Middle frontal gyrus (tissue), 1 donor: ENCODE data around the gene EML4.

Source experiments
- DNase-seq: peaks from one replicate; pipeline ENCODE4 v3.0.0-alpha.2; 2015; ENCODE audit warnings: low spot score; ENCODE audit errors: extremely low spot score

The EML4 gene

DNA sequence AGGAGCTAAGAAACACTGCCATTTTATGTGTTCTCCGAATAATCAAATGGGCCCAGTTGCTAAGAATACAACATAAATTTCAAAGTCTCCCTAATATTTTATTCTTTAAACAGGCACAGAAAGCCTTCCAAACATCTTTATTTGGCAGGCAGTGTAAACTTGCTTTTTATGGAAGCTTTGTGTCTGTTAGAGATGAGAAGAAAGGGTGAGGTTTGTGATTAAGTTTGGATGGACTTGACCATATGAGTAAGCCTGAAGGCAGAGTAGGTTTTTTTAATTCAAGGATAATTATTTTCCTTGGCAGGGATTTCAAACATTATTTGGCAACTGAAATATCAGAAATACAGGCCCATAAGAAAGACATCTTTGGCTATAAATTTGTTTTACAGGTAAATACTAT, 129.0 kb downstream of the EML4 start:
- DNase-seq: no peak

DNA sequence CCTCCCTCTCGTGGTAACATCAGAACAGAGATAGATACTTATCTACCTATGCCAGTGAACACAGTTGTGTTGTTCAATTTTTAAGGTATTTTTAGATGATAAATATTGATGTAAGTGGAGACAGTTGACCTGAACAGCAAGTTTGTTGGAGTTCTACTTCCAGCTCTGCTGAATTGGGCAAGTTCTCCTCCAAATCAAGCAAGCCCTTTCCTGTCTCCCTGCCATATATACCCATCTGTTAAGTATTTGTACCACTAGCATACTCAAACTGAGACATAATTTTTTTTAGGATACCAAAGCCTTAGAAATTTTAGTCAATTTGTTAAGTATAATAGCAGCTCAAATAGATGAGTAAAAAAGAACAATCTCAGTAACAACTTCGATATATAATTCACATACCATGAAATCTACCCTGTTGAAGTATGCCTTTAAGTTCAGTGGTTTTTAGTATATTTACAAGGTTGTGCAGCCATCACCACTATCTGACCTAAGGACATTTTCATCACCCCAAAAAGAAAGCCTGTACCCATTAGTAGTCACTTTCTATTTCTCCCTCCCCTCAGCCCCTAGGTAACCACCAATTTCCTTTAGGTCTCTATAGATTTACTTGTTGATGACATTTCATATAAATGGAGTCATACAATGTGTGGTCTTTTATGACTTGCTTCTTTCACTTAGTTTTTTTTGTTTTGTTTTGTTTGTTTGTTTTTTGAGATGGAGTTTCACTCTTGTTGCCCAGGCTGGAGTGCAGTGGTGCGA, 130.0 kb downstream of the EML4 start:
- DNase-seq: no peak

DNA sequence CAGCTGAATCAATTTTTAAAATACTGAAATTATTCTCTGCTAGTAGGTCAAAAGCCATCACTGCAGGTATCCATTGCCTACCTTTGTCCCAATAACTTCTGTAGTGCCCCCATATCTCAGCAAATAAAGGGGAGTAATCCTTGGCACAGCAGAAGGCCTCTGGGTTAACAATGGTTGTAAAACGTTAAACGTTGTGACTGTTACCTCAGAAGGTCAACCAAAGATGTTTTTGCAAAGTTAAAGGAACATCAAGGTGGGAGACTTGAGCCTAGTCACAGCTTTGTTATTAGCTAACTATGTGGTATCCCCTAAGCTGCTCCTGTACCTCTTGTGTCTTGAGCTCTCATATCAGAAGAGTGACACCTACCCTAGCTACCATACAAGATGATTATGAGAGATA, 131.4 kb downstream of the EML4 start:
- no peak for DNase-seq

DNA sequence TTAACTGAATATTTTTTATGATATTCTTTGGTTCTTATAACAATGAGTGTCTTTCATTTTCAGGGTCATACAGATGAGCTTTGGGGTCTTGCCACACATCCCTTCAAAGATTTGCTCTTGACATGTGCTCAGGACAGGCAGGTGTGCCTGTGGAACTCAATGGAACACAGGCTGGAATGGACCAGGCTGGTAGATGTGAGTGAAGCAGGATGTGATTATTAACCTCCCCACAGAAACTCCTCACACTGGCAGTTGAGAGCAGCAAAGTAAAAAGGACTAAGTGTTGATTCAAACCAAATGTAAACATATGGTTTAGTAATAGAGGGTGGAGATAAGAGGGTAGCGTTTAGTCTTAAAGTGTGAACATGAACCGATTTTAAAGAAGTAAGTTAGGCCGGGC, 134.1 kb downstream of the EML4 start:
- no peak for DNase-seq

DNA sequence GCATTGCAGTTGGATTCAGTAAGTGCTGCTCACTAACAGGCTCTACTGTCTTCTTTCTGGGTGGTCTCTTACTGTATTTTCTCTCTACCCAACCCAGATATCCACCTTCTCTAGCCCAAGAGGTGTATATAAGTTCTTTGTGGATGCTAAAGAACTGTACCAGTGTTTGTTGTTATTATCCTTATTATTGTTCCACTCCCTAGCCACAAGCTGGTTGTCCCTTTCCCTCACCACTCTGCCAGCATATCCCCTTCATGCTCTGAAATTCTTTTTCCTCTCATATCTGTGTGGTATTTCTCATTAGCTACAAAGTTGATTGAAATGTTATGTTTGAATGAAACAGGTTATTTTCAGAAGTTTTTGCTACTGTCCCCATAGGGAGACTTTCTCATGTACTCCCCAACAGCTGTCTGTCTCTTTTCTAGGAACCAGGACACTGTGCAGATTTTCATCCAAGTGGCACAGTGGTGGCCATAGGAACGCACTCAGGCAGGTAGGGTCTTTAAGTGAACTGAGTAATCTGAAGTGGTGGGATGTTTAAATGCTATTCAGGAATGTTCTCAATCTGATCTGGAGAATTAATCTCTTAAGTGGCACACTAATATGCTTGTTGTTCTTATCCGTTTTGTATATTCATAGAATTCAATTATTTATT, 135.0 kb downstream of the EML4 start:
- DNase-seq: no peak

DNA sequence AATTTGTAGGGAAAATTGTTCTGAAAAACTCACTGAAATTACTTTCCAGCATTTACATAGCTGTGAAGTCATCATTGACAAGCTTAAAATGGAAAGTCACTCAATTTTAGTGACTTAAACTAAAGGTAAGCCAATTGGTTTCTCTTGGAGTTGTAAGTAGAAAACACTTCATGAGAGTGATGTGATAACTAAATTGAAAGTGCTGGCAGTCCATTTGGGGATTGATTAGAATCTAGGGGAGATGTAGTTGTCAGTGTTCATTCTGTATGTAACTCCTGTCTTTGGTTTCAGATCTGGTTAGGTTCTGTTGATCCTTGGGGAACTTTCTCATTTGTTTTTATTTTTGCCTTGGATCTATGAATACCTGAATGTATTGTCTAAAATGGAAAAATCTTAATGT, 138.0 kb downstream of the EML4 start:
- no peak for DNase-seq

DNA sequence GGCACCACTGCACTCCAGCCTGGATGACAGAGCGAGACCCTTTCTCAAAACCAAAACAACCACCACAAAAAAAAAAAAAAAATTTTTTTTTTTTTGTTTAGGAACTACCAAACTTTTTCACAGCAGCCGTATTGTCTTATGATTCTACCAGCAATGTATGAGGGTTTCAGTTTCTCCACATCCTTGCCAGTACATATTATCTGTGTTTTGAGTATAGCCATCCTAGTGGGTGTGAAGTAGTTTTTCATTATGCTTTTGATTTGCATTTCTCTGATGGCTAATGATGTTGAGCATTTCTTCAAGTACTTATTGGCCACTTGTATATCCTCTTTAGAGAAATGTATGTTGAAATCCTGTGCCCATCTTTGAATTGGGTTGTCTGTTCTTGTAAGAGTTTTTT, 140.2 kb downstream of the EML4 start:
- no peak for DNase-seq

DNA sequence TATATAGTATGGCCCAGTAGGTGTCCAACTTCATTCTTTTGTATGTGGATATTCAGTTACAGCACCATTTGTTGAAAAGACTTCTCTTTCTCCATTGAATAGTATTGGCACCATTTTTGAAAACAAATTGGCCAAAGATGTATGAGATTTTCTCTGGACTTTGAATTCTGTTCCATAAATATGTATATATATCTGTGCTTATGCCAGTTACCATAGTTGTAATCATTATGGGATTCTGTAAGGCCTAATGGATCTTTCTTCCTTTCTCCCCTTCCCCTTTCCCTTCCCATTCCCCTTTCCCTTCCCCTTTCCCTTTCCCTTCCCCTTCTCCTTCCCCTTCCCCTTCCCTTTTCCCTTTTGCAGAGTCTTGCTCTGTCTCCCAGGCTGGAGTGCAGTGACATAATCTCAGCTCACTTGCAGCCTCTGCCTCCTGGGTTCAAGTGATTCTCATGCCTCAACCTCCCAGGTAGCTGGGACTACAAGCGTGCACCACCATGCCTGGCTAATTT, 140.9 kb downstream of the EML4 start:
- no peak for DNase-seq

DNA sequence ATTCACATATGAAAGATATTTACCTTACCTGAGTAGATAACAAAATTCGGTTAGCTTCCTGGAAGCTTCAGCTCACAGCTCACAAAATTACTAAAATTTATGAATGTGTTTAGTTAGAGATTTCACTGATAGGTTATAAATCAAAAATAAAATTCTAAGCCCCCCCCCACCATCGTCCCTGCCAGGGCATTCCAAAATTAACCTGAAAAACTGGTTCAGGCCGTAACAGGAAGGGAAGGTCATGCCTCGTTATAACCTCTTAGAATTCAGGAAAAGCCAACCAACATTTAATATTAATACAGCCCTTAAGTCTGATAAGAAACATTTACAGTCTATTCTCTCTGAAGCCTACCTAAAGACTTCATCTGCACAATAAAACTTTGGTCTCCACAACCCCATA, 143.0 kb downstream of the EML4 start:
- no peak for DNase-seq

DNA sequence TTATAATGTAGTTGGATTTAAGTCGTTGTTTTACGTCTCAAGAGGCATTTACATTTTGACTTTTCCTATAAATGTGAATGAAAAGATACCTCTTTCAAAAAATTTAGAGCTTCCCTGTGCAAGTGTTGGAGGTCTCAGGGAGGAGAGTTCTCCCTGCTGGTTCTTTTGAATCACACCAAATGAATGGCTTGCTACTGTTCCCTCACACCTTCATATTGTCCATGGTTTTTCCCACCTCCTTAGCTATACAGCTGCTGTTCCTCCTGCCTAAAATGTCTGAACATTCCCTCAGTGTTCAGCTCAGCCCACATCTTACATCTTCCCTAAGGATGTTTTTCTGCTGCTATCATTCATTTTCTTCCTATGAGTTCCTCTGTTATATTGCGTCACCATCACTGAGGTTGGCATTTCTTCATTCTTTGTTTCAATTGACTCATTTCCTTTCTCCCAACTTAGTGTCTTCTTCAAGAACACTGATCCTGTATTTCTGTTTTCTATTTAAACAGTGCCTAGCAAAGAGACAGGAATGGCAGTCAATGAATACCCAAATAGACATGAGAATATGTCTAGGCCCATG, 145.8 kb downstream of the EML4 start:
- DNase-seq: no peak

DNA sequence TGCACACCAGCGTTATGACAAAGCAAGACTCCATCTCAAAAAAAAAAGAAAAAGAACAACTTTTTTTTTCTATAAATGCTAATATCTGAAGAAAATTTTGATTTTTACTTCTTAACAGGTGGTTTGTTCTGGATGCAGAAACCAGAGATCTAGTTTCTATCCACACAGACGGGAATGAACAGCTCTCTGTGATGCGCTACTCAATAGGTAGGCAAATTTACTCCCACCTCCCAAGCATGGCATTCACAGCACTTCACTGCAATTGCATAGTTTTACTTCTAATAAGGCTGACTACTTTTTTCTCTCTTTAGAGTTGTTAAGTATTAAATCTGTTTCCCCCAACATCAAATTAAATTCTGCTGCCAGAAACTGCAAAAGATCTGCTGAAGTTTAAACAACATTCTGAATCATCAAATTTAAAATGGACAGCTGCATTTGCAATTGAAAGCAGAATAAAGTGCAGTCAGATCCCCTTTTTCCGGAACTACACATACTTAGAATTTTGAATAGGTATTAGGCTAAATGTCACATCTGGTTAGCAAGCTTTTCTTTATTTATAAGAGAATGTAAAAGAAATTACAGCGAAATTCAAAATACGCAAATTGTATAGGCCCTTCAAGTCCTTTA, 146.8 kb downstream of the EML4 start:
- no peak for DNase-seq

DNA sequence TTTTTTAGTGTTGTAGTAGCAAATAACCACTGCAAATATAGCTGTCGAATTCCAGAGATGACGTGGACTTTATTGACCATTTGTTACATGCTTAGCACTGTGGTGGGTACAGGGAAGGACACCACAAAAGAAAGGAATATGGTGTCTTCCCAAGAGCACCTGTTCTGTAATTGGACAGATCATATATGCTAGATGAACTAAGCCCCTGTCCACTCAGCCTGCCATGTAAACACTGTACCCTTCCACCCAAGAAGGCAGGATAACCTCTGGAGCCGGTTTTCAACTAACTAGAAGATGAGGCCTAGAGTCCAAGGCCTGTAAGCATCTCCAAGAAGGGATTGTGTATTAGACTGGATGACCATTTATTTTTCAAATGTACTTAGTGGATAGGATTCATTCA, 147.8 kb downstream of the EML4 start:
- DNase-seq: no peak

DNA sequence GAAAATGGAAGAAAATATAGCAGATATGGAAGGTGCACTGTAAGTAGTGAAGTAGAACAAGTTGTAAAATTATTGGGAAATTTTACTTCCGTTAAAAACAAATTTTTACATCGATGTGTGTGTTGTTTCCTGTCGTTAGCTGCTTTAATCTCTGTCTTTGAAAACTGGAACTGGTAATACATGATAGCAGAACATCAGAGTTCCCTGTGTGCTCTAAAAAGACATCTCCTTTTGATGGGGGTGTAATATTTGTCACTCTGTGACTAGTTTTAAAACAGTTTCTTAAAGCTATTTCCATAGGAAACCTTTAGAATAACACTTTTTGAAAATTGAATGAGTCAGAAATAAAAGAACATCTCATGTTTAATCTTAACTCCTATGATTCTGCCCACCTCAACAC, 148.3 kb downstream of the EML4 start:
- DNase-seq: no peak

DNA sequence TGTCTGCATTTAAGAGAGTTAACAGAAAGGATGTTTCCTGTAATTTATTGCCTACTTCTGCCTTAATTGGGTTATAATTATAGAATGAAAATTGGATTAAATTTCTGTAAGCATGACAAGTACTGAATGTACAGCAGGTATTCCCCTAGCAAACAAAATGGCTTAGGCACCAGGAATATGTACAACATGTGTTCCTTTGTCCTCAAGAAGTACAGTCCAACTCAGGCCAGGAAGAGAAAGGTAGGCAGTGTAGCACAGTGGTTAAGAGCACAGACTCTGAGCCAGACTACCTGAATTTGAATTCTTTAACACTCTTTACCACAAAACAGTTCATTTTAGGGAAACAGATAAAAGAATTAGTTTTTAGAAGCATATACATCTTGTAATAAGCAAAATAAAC, 148.8 kb downstream of the EML4 start:
- DNase-seq: no peak

DNA sequence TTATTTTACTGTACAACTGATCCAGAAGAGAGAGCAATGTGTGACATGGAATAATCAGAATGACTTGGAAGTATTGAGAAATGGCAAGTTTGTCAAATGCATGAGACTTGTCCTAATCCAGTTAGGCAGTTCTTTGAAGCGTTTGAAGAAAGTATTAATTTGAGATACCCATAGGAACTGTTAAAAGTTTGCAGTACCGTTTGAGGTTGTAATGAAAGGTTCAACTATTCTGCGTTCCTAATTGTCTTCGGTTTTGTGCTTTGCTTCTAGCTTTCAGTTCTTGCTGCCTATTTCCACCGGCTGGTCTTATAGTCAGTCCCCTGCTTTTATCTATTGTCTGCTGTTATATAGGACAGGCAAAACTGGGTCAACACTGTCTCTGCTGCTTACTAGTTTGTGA, 150.1 kb downstream of the EML4 start:
- DNase-seq: no peak

DNA sequence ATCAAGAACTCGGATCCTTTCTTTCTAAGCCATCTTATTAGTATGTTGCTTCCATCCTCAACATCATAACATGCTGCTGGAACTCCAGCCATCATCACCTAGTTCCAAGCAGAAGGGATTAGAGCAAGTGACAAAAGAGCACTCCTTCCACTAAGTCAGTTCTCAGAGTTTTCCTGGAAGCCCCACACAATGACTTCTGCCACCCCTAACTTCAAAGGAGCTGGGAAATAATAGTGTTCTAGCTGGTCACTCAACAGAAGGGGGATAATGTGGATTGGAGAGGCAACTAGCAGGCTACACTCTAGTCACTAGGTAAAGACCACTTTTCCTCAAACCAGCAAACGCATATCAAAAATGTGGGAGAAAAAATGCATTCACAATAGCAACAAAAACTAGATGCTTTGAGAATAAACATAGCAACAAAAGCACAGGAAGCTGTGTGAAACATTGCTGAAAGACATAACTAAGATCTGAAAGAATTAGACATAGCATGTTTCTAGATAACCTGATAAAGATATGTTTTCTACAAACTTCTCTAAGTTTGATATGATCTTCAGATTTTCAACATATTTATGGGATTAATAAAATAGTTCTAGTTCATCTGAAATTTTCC, 152.4 kb downstream of the EML4 start:
- no peak for DNase-seq

DNA sequence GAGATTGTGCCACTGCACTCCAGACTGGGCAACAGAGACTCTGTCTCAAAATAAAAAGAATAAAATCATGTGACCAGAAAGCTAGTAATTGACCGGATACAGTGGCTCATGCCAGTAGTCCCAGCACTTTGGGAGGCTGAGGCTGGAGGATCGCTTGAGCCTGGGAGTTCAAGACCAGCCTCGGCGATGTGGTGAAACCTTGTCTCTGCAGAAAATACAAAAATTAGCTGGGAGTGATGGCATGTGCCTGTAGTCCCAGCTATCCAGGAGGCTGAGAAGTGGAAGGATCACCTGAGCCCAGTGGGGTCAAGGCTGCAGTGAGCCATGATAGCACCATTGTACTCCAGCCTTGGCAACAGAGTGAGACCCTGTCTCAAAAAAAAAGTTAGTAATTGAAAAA, 155.1 kb downstream of the EML4 start:
- no peak for DNase-seq

DNA sequence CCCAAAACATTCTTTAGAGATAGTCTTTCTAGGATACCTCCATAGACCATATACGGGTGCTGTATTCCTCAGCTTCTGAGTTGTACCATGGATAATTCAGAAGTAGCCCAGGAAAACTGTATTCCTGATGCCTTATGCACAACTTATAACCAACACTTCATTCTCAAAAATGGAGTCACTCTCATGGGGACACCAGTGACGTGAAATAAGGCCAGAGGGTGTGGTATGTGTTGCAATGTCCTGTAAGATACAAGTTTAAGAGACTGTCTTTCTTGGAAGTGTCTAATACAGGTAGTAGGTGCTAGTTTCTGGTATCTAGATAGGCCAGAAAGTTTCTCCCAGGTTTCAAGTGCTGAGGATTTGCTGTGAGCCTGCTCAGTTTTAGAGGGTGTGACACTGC, 155.8 kb downstream of the EML4 start:
- DNase-seq: no peak

DNA sequence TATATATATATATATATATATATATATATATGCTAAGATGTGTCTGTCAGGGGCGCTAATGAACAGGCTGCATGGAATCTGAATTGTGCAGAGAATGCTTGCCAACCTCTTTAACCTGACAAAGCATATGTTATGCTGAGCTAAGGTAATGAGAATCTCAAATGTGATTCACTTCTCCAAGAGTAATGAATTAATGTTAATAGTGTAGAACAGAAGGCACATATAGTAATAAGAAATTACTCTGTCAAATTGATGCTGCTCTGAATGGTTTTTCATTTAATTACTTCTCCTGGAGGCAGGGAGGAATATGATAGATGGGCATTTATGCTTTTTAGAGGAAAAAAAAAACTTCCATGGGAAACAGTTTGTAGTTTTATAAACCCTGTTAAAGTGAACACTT, 156.5 kb downstream of the EML4 start:
- DNase-seq: no peak

DNA sequence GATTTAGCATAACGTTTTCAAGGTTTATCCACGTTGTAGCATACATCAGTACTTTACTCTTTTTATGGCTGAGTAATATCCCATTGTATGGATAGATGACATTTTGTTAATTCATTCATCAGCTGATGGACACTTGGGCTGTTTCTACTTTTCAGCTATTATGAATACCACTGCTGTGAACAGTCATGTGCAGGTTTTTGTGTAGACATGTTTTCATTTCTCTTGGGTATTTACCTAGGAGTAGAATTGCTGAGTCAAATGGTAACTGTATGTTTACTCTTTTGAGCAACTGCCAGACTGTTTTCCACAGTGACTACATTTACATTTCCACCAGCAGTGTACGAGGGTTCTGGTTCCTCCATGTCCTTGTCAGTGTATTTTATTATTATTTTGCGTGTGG, 158.0 kb downstream of the EML4 start:
- DNase-seq: no peak

DNA sequence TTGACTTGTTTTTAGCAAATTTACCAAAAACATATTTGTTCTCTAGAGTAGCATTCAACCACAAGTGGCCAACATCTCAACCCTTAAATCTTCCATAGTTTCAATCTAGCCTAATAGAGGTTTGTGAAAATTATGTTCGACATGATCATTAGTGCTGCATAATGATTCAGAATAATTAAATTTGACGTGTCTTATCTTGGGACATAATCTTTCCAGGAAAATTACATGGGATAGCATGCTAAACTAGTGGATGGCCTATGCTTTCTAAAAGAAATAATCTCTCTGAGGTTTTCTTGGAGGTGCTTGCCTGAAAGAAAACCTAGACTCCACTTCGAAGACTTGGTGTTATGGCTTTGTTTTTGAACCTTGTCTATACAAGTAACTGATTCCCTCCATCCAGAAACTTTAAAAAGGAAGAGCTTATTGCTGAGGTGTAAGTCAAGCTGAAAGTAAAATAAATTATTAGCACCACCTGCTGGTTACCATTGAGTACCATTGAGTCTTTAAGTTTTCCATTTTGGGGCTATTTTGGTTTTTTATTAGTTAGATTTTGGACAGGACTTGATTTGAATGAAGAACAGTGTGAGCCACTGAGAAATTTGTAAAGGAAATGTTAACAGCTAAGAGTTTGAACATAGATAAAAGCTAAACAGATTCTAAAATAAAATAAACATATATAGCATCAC, 159.1 kb downstream of the EML4 start:
- no peak for DNase-seq
